Keratinocyte (primary cell): Measurements from ENCODE around the gene NBPF3. TPM values are rescaled to one million over a fixed set of nuclear protein-coding genes. Genes with fewer than 3 reads are reported as not detected.
"Not testable (repeated sequence)": the region's sequence is repeated elsewhere in the genome, so short reads cannot be mapped to it uniquely, and the experiment has no call there.

Source experiments
- DNase-seq: peaks from one replicate; pipeline ENCODE4 v3.0.0-alpha.2; 2011; ENCODE audit warnings: low read depth, missing footprints, low spot score
- FAIRE-seq: peaks from 2 replicates; lab custom pipeline; 2011; peaks lifted over from hg19 to GRCh38; lab: Jason Lieb, UNC
- H2AFZ ChIP-seq: 2 replicates; pipeline ENCODE4 v1.6.0; 2012; ENCODE audit warnings: low read length, control low read depth, inconsistent platforms; ENCODE audit not compliant: control insufficient read depth
- H3K27ac ChIP-seq: 2 replicates; pipeline ENCODE4 v1.5.1; 2011; ENCODE audit warnings: low read length; ENCODE audit not compliant: control insufficient read depth, insufficient read depth
- H3K27me3 ChIP-seq: 3 replicates; pipeline ENCODE4 v1.6.0; 2011; ENCODE audit warnings: low read length; ENCODE audit not compliant: control insufficient read depth, insufficient read depth; ENCODE audit errors: extremely low read depth
- H3K36me3 ChIP-seq, 2 experiments: 2 replicates in 1 of 2; 3 replicates in 1 of 2; pipeline ENCODE4 v1.5.1; 2011; ENCODE audit warnings: low read length in 2 of 2, mild to moderate bottlenecking in 1 of 2; ENCODE audit not compliant: control insufficient read depth in 2 of 2, insufficient read depth in 2 of 2; ENCODE audit errors: extremely low read depth in 1 of 2
- H3K4me1 ChIP-seq: 3 replicates; pipeline ENCODE4 v1.5.1; 2011; ENCODE audit warnings: low read length; ENCODE audit not compliant: control insufficient read depth, insufficient read depth; ENCODE audit errors: extremely low read depth
- H3K4me2 ChIP-seq: 3 replicates; pipeline ENCODE4 v1.6.0; 2011; ENCODE audit warnings: low read depth, low read length; ENCODE audit not compliant: control insufficient read depth, insufficient read depth; ENCODE audit errors: extremely low read depth
- H3K4me3 ChIP-seq, 3 experiments: fragments of 200-600 bp in 1 of 3; sonication (generic) in 1 of 3; 2 replicates in 2 of 3; 3 replicates in 1 of 3; pipeline ENCODE4 v1.5.1; 2011 to 2016; ENCODE audit warnings: low read length in 3 of 3, mild to moderate bottlenecking in 3 of 3, control low read depth in 2 of 3, inconsistent platforms in 1 of 3, low read depth in 1 of 3, mixed read lengths in 1 of 3, mixed run types in 1 of 3, moderate library complexity in 1 of 3; ENCODE audit not compliant: control insufficient read depth in 2 of 3, insufficient read depth in 2 of 3; ENCODE audit errors: extremely low read depth in 1 of 3
- H3K79me2 ChIP-seq: 2 replicates; pipeline ENCODE4 v1.6.0; 2012; ENCODE audit warnings: low read length; ENCODE audit not compliant: control insufficient read depth, insufficient read depth
- H3K9ac ChIP-seq: 3 replicates; pipeline ENCODE4 v1.6.0; 2011; ENCODE audit warnings: low read length; ENCODE audit not compliant: control insufficient read depth, insufficient read depth; ENCODE audit errors: extremely low read depth
- H3K9me1 ChIP-seq: 3 replicates; pipeline ENCODE4 v1.6.0; 2011; ENCODE audit warnings: low read length; ENCODE audit not compliant: control insufficient read depth, insufficient read depth; ENCODE audit errors: extremely low read depth
- H3K9me3 ChIP-seq: 2 replicates; pipeline ENCODE4 v1.5.1; 2012; ENCODE audit warnings: low read depth, low read length; ENCODE audit not compliant: control insufficient read depth
- H4K20me1 ChIP-seq: 3 replicates; pipeline ENCODE4 v1.6.0; 2011; ENCODE audit warnings: low read length; ENCODE audit not compliant: control insufficient read depth, insufficient read depth; ENCODE audit errors: extremely low read depth
- EZH2 ChIP-seq: IDR thresholded peaks from one replicate; pipeline ENCODE4 v1.6.1; 2012; ENCODE audit warnings: inconsistent platforms, mild to moderate bottlenecking, low read length, moderate library complexity
- dilution Hi-C: fragments of 300-500 bp; cut with MboI; formaldehyde crosslinking; loops from one replicate; pipeline ENCODE4 v1.7.0; 2020; ENCODE audit warnings: low sequenced_read_pairs; ENCODE audit not compliant: extremely low pct_ligation_motif_present
- polyA plus RNA-seq, 5 experiments: library from polyadenylated mRNA; depleted of rRNA in 3 of 5; stranded (reverse) in 3 of 5; stranded (forward) in 1 of 5; unstranded in 1 of 5; fragments of >200 nt; gene quantifications; 1 replicate in 1 of 5; 2 replicates in 3 of 5; 3 replicates in 1 of 5; pipeline versions ENCODE4 v1.2.1 to v1.2.3, GENCODE V29; 2011 to 2012; ENCODE audit warnings: missing spikeins in 2 of 5, low read depth in 1 of 5, low replicate concordance in 1 of 5
- TF ChIP-seq, protein P1 (sequence below), 3 experiments: IDR thresholded peaks in 1 of 3; conservative IDR thresholded peaks in 1 of 3; optimal IDR thresholded peaks in 1 of 3; 2 replicates in 2 of 3; 3 replicates in 1 of 3; pipeline versions ENCODE3 to v1.5.1; 2011; ENCODE audit warnings: low read length in 3 of 3, mild to moderate bottlenecking in 3 of 3, moderate library complexity in 2 of 3, control low read depth in 1 of 3, inconsistent platforms in 1 of 3; ENCODE audit not compliant: insufficient read depth in 2 of 3; ENCODE audit errors: extremely low read depth in 1 of 3

Gene NBPF3
- polyA plus RNA-seq, 1 donor (not counting 4 experiments of a cell fraction or from before 2014, with no cell fraction given): 6.8 TPM

DNA sequence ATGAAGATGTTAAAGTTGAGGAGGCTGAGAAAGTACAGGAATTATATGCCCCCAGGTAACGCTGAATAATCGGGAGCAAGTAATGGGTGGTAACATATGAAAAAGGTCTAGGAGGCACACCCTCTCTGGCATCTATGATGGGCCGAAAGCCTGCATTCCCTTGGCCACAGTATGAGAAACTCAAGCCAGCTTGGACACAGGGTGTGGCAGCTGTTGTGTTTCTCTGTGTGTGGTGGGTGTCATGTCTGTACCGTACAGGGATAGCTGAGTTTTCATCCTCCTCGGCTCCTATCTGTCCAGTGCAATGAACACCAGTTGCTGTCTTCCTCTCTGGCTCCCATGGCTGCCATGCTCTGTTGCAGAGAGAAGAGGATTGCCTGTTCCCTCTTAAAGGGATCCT, 32.9 kb downstream of the NBPF3 start:
- no peak for DNase-seq
- no peak for FAIRE-seq
- Histone ChIP-seq H4K20me1 (no peaks in the 10 kb centered on the region), H3K4me1 (no peaks in the 10 kb centered on the region), H3K9me1 (no peaks in the 10 kb centered on the region), H3K79me2 (no peaks in the 10 kb centered on the region), H3K4me3 (no peak overlapping the region), H3K36me3 (peaks cover 3 to 6% of the 10 kb centered on the region in 2 experiments), H3K9me3 (no peaks in the 10 kb centered on the region), H3K9ac (no peak overlapping the region), H3K27me3 (no peaks in the 10 kb centered on the region), H3K27ac (no peak overlapping the region), H2AFZ (no peak overlapping the region), H3K4me2 (no peak overlapping the region)
- TF ChIP-seq EZH2: no peak
- TF ChIP-seq, protein P1, sequence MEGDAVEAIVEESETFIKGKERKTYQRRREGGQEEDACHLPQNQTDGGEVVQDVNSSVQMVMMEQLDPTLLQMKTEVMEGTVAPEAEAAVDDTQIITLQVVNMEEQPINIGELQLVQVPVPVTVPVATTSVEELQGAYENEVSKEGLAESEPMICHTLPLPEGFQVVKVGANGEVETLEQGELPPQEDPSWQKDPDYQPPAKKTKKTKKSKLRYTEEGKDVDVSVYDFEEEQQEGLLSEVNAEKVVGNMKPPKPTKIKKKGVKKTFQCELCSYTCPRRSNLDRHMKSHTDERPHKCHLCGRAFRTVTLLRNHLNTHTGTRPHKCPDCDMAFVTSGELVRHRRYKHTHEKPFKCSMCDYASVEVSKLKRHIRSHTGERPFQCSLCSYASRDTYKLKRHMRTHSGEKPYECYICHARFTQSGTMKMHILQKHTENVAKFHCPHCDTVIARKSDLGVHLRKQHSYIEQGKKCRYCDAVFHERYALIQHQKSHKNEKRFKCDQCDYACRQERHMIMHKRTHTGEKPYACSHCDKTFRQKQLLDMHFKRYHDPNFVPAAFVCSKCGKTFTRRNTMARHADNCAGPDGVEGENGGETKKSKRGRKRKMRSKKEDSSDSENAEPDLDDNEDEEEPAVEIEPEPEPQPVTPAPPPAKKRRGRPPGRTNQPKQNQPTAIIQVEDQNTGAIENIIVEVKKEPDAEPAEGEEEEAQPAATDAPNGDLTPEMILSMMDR (optimal IDR thresholded peaks at IDR 0.05 in 1 of 3, IDR thresholded peaks at IDR 0.05 in 1 of 3, conservative IDR thresholded peaks at IDR 0.05 in 1 of 3; ENCODE audit: extremely low read depth in 1 of 3, insufficient read depth in 2 of 3, low read length in 3 of 3): no peak
- dilution Hi-C loops: no loop called here

DNA sequence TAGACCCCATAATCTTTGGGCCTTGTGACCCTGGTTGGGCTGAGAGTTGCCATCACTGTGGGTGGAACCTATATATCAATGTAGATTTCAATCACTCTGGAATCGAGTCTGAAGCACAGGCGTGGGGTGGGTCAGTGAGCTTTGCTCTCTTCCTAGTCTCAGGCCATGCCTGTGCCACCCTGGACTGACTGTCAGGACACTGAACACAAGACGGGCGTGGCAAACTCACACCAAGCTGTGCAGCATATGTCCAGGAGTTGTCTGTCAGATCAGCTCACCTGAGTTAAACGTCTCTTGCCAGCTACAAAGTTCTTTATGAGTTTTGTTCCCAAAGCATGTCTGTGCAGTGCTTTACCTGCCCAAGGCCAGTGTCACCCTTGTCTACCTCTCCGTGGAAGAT, 38.4 kb downstream of the NBPF3 start:
- no peaks in the 10 kb centered on the region for H3K9me3 ChIP-seq
- H2AFZ ChIP-seq: no peak overlapping the region
- H3K9me1 ChIP-seq: no peaks in the 10 kb centered on the region
- no peak for FAIRE-seq
- no peaks in the 10 kb centered on the region for H3K27me3 ChIP-seq
- TF ChIP-seq, protein P1 (optimal IDR thresholded peaks at IDR 0.05 in 1 of 3, IDR thresholded peaks at IDR 0.05 in 1 of 3, conservative IDR thresholded peaks at IDR 0.05 in 1 of 3; ENCODE audit: extremely low read depth in 1 of 3, insufficient read depth in 2 of 3, low read length in 3 of 3): no peak
- no peak for TF ChIP-seq EZH2
- no peak overlapping the region for H3K9ac ChIP-seq
- no peaks in the 10 kb centered on the region for H3K79me2 ChIP-seq
- no peaks in the 10 kb centered on the region for H3K4me1 ChIP-seq
- no peak for DNase-seq
- H3K36me3 ChIP-seq: peaks cover 0 to 7% of the 10 kb centered on the region in 2 experiments
- H3K4me3 ChIP-seq: no peak overlapping the region
- H4K20me1 ChIP-seq: no peaks in the 10 kb centered on the region
- dilution Hi-C loops: no loop called here
- no peak overlapping the region for H3K4me2 ChIP-seq
- H3K27ac ChIP-seq: no peak overlapping the region

DNA sequence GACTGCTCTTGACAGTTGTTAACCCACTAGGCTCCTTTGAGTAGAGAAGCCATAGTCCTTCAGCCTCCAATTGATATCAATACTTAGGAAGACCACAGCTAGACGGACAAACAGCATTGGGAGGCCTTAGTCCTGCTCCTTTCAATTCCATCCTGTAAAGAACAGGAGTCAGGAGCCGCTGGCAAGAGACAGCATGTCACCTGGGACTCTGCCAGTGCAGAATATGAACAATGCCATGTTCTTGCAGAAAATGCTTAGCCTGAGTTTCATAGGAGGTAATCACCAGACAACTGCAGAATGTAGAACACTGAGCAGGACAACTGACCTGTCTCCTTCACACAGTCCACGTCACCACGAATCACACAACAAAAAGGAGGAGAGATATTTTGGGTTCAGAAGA, 43.9 kb downstream of the NBPF3 start:
- H3K27ac ChIP-seq, H3K4me3 ChIP-seq, H3K9ac ChIP-seq, H4K20me1 ChIP-seq, H3K27me3 ChIP-seq, H3K4me2 ChIP-seq, H3K9me3 ChIP-seq, H3K79me2 ChIP-seq, H3K4me1 ChIP-seq, DNase-seq, H3K36me3 ChIP-seq, H3K9me1 ChIP-seq, FAIRE-seq, dilution Hi-C loops, H2AFZ ChIP-seq: not testable (repeated sequence)
